SH-SY5Y (cell line): ENCODE data around the gene ZNF79.

Experiments
- GATA2 ChIP-seq: IDR thresholded peaks from 2 replicates; pipeline ENCODE4 v1.6.1; 2011; ENCODE audit warnings: mild to moderate bottlenecking, low read depth, low read length
- GATA3 ChIP-seq: IDR thresholded peaks from 2 replicates; pipeline ENCODE4 v1.6.1; 2011; ENCODE audit warnings: low read depth, mild to moderate bottlenecking, low read length, moderate library complexity

GRCh38 chr9:127388856-127389238 is 35.3 kb upstream of the ZNF79 start:
- no peak for TF ChIP-seq GATA2
- TF ChIP-seq GATA3: no peak
